Cardiac muscle cell (in vitro differentiated cells and primary cell): ENCODE data around the gene RRAS2. TPM values are rescaled to one million over a fixed set of nuclear protein-coding genes. Genes with fewer than 3 reads are reported as not detected.
"Not testable (repeated sequence)": the region's sequence is repeated elsewhere in the genome, so short reads cannot be mapped to it uniquely, and the experiment has no call there.

Experiments
- DNase-seq, 2 donors: peaks; one replicate each; pipeline versions ENCODE4 v3.0.0 to v3.0.0-alpha.2; 2010 to 2017; ENCODE audit warnings: low read depth in 1 of 2, low spot score in 1 of 2
- H3K27ac ChIP-seq: fragments of 200-600 bp; sonication (generic); 2 replicates; pipeline ENCODE4 v1.5.1; 2016
- H3K27me3 ChIP-seq: fragments of 200-600 bp; sonication (generic); 2 replicates; pipeline ENCODE4 v1.6.0; 2016; ENCODE audit warnings: control low read depth
- H3K36me3 ChIP-seq: fragments of 200-600 bp; sonication (generic); 2 replicates; pipeline ENCODE4 v1.5.1; 2016; ENCODE audit warnings: control low read depth
- H3K4me1 ChIP-seq: fragments of 200-600 bp; sonication (generic); 2 replicates; pipeline ENCODE4 v1.8.1; 2017; ENCODE audit warnings: low read depth, mild to moderate bottlenecking, mixed run types
- H3K4me3 ChIP-seq: fragments of 200-600 bp; sonication (generic); 2 replicates; pipeline ENCODE4 v1.5.1; 2016; ENCODE audit warnings: mild to moderate bottlenecking
- H3K9me3 ChIP-seq: fragments of 200-600 bp; sonication (generic); 2 replicates; pipeline ENCODE4 v1.5.1; 2017; ENCODE audit warnings: low read depth, mild to moderate bottlenecking, control low read depth
- polyA plus RNA-seq: library from polyadenylated mRNA; unstranded; fragments of >200 nt; fragmentation: Nextera tagmentation; extraction: Ambion mirVana; gene quantifications from 2 replicates; pipeline ENCODE4 v1.2.1, GENCODE V29; 2016
- total RNA-seq: library from RNA; depleted of rRNA; stranded (reverse); fragments of >200 nt; gene quantifications from 2 replicates; pipeline ENCODE4 v1.2.3, GENCODE V29; 2016
- TF ChIP-seq, protein P1 (sequence below): IDR thresholded peaks from 2 replicates; pipeline ENCODE4 v1.5.1; 2012; ENCODE audit warnings: low read depth, mild to moderate bottlenecking, low read length

RRAS2 gene
- total and polyA plus RNA-seq, 2 experiments from 2014 or later = 72.3 to 74.4 TPM

GRCh38 chr11:14350215-14350614 is 8.8 kb downstream of the RRAS2 start:
- Histone ChIP-seq H3K4me1 (peaks cover 7% of the 10 kb centered on the region), H3K27me3 (no peaks in the 10 kb centered on the region), H3K4me3 (no peak overlapping the region), H3K9me3 (no peaks in the 10 kb centered on the region), H3K27ac (no peak overlapping the region), H3K36me3 (no peaks in the 10 kb centered on the region)
- DNase-seq = no peak
- TF ChIP-seq, protein P1, sequence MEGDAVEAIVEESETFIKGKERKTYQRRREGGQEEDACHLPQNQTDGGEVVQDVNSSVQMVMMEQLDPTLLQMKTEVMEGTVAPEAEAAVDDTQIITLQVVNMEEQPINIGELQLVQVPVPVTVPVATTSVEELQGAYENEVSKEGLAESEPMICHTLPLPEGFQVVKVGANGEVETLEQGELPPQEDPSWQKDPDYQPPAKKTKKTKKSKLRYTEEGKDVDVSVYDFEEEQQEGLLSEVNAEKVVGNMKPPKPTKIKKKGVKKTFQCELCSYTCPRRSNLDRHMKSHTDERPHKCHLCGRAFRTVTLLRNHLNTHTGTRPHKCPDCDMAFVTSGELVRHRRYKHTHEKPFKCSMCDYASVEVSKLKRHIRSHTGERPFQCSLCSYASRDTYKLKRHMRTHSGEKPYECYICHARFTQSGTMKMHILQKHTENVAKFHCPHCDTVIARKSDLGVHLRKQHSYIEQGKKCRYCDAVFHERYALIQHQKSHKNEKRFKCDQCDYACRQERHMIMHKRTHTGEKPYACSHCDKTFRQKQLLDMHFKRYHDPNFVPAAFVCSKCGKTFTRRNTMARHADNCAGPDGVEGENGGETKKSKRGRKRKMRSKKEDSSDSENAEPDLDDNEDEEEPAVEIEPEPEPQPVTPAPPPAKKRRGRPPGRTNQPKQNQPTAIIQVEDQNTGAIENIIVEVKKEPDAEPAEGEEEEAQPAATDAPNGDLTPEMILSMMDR = no peak

DNA sequence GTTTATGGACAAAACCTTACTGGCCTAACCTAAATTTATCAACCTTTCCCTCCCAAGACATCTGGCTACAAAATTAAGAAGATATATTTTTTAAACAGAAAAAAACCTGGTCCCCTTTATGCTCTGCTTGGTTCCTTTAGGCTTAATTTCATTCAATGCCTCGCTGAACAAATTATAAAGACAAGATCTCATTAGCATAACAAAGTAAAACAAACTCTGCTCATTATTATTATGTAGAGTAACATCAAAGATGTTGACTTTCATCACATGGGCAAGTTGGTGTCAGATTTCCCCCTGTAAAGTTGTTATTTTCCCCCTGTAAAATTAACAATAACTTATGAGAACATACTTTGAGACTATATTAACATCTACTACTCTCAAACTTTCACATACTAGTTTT is 11.0 kb downstream of the RRAS2 start:
- Histone ChIP-seq H3K9me3 (no peaks in the 10 kb centered on the region), H3K27me3 (no peaks in the 10 kb centered on the region), H3K36me3 (no peaks in the 10 kb centered on the region), H3K4me1 (peaks cover 7% of the 10 kb centered on the region), H3K4me3 (no peak overlapping the region), H3K27ac (no peak overlapping the region)
- TF ChIP-seq, protein P1 = no peak
- no peak for DNase-seq

GRCh38 chr11:14347494-14347893 is 11.5 kb downstream of the RRAS2 start:
- Histone ChIP-seq H3K27ac (no peak overlapping the region), H3K9me3 (no peaks in the 10 kb centered on the region), H3K4me3 (no peak overlapping the region), H3K36me3 (no peaks in the 10 kb centered on the region), H3K27me3 (no peaks in the 10 kb centered on the region), H3K4me1 (peaks cover 7% of the 10 kb centered on the region)
- TF ChIP-seq, protein P1 = no peak
- no peak for DNase-seq

- TF ChIP-seq, protein P1 = no peak
- Histone ChIP-seq H3K27ac (no peak overlapping the region), H3K4me1 (peaks cover 7% of the 10 kb centered on the region), H3K4me3 (no peak overlapping the region), H3K36me3 (no peaks in the 10 kb centered on the region), H3K9me3 (no peaks in the 10 kb centered on the region), H3K27me3 (no peaks in the 10 kb centered on the region)
- DNase-seq = no peak
Measured at GRCh38 chr11:14346303-14346955, 12.6 kb downstream of the RRAS2 start.

- TF ChIP-seq, protein P1 = no peak
- Histone ChIP-seq H3K9me3 (no peaks in the 10 kb centered on the region), H3K4me1 (peaks cover 7% of the 10 kb centered on the region), H3K36me3 (no peaks in the 10 kb centered on the region), H3K4me3 (no peak overlapping the region), H3K27me3 (no peaks in the 10 kb centered on the region), H3K27ac (no peak overlapping the region)
- no peak for DNase-seq
Measured at GRCh38 chr11:14345668-14346067, 13.3 kb downstream of the RRAS2 start.

DNA sequence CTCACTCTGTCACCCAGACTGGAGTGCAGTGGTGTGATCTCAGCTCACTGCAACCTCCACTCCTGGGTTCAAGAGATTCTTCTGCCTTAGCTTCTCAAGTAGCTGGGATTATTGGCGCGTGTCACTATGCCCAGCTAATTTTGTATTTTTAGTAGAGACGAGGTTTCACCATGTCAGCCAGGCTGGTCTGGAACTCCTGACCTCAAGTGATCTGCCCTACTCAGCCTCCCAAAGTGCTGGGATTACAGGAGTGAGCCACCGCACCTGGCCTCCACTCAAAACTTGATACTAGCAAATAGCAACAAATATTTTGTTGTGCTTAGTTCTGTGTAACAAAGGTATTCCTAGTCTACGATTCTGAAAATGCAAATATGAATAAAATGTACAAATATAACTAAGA is 14.0 kb downstream of the RRAS2 start:
- not testable (repeated sequence) for H3K9me3 ChIP-seq, H3K27ac ChIP-seq, H3K4me1 ChIP-seq, H3K36me3 ChIP-seq, H3K27me3 ChIP-seq, H3K4me3 ChIP-seq, DNase-seq
